NCI-H2171 (cell line): ENCODE measurements around the gene PLCH1.

Experiments
- DNase-seq: peaks from one replicate; lab custom pipeline; 2025; lab: John Stamatoyannopoulos, UW

Gene PLCH1

GRCh38 chr3:155528579-155528978, 216.3 kb downstream of the PLCH1 start:
- DNase-seq = no peak

GRCh38 chr3:155525324-155525833, 219.5 kb downstream of the PLCH1 start:
- DNase-seq = no peak

- DNase-seq = no peak
Observed at GRCh38 chr3:155520463-155520862, 224.4 kb downstream of the PLCH1 start.

- no peak for DNase-seq
Observed at GRCh38 chr3:155519078-155519477, 225.8 kb downstream of the PLCH1 start.

GRCh38 chr3:155517903-155518302, 227.0 kb downstream of the PLCH1 start:
- no peak for DNase-seq

- DNase-seq = no peak
Observed at GRCh38 chr3:155516439-155516838, 228.4 kb downstream of the PLCH1 start.

GRCh38 chr3:155512867-155513261, 232.0 kb downstream of the PLCH1 start:
- DNase-seq = no peak

- no peak for DNase-seq
Observed at GRCh38 chr3:155512175-155512866, 232.6 kb downstream of the PLCH1 start.

- no peak for DNase-seq
Observed at GRCh38 chr3:155504682-155505081, 240.2 kb downstream of the PLCH1 start.

GRCh38 chr3:155502630-155503029, 242.2 kb downstream of the PLCH1 start:
- DNase-seq = no peak

- DNase-seq = no peak
Observed at GRCh38 chr3:155500194-155500818, 244.6 kb downstream of the PLCH1 start.

- no peak for DNase-seq
Observed at GRCh38 chr3:155497930-155498647, 246.8 kb downstream of the PLCH1 start.

- DNase-seq = no peak
Observed at GRCh38 chr3:155496206-155496605, 248.7 kb downstream of the PLCH1 start.

GRCh38 chr3:155495387-155495786, 249.5 kb downstream of the PLCH1 start:
- DNase-seq = no peak

GRCh38 chr3:155494332-155494731, 250.5 kb downstream of the PLCH1 start:
- DNase-seq = no peak

GRCh38 chr3:155492841-155493240, 252.0 kb downstream of the PLCH1 start:
- DNase-seq = no peak

GRCh38 chr3:155491696-155492095, 253.2 kb downstream of the PLCH1 start:
- DNase-seq = no peak

- DNase-seq = no peak
Observed at GRCh38 chr3:155488671-155489070, 256.2 kb downstream of the PLCH1 start.

- DNase-seq = no peak
Observed at GRCh38 chr3:155485897-155486296, 259.0 kb downstream of the PLCH1 start.

- DNase-seq = no peak
Observed at GRCh38 chr3:155481591-155481990, 263.3 kb downstream of the PLCH1 start.

- no peak for DNase-seq
Observed at GRCh38 chr3:155481089-155481488, 263.8 kb downstream of the PLCH1 start.

- DNase-seq = no peak
Observed at GRCh38 chr3:155465664-155466063, 279.2 kb downstream of the PLCH1 start.

GRCh38 chr3:155462672-155463071, 282.2 kb downstream of the PLCH1 start:
- no peak for DNase-seq
